IPS DF 4.7 (cell line): ENCODE results near the gene YEATS2.
"Not testable (repeated sequence)": the region's sequence is repeated elsewhere in the genome, so short reads cannot be mapped to it uniquely, and the experiment has no call there.

ENCODE experiments used
- DNase-seq: peaks from one replicate; pipeline ENCODE4 v3.0.0-alpha.2; 2013; ENCODE audit warnings: low spot score; ENCODE audit errors: extremely low read depth

Gene YEATS2

DNA sequence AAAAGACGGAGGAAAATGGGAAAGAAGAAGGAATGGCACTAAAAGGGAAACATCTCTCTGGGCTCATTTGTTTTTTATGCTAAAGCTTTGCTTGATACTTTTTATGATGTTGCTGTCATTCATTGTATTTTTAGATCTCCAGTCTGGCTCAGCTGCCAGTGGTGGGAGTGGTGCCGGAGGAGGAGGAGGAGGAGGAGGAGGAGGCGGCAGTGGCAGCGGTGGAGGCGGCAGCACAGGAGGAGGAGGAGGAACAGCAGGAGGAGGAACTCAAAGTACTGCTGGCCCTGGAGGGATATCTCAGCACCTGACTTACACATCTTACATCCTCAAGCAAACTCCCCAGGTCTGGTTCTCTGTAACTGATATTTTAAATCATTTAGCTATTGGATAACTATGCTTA, 78.2 kb downstream of the YEATS2 start:
- DNase-seq: no peak

DNA sequence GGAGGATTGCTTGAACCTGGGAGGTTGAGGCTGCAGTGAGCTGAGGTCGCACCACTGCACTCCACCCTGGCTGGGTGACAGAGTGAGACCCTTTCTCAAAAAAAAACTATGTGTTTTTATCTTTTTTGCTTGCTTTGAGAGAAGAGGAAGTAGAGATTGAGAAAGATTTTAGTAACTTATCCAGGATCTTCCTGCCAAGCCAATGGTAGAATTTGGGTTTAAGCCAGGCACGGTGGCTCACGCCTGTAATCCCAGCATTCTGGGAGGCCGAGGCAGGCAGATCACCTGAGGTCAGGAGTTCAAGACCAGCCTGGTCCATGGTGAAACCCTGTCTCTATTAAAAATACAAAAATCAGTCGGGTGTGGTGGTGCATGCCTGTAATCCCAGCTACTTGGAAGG, 78.9 kb downstream of the YEATS2 start:
- not testable (repeated sequence) for DNase-seq

DNA sequence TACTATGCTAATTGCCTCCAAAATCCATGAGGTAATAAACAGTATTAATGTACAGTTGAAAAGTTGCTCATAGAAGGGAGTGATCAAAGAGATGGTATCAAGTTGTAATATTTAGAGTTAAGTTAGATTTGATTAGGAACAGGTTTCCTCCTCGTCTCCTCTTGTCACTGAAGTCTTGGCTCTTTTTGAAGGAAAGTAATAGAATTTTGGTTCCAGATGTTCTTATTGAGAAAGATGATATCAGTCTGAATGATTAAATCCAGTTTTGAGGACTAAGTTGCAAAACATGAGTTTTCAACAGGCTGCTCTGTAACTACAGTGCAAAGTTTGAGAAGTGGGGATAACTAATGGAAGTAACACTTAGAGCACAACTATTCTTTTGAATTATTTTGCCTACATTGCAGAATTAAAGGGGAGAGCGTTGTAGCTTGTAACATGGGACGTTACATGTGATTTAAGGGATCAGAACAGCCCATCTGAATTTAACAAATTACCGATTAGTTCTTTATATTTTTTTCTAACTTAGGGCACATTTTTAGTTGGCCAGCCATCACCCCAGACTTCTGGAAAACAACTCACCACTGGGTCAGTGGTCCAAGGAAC, 79.5 kb downstream of the YEATS2 start:
- no peak for DNase-seq

DNA sequence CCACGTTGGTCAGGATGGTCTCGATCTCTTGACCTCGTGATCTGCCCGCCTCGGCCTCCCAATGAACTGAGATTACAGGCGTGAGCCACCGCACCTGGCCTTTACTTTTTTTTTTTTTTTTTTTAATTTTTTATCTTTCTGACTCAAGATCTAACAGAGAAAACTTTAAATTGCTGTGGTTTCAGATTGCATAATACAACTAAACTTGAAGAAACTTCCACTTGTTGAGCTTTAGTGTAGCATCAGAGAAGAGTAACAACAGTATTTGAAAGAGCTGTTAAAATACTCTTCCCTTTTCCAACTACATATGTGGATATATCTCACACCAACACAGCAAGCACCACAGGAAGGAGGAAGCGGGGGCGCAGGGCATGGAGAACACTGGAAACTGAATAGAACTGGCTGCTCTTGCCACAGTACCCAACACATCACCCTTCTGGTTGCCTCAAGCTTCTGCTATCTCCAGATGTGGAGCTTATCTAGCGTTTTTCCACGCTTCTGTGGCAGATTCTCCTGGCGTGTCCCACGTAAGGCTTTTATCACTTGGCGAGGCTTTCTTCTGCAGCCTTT, 82.4 kb downstream of the YEATS2 start:
- DNase-seq: no peak

DNA sequence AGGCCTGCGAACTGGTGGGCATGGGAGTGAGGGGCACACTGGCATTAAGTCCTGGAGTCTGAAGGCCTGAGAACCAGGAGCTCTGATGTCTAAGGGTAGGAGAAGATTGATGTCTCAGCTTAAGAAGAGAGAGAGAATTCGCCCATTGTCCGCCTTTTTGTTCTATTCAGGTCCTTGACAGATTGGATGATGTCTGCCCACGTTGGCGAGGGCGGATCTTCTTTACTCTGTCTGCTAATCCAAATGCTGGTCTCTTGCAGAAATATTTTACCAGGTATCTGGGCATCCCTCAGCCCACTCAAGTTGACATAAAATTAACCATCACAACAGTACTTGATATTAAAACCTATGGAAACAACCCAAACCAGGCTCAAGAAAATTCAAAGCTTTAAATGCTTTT, 83.6 kb downstream of the YEATS2 start:
- DNase-seq: no peak

GRCh38 chr3:183782576-183783276, 85.1 kb downstream of the YEATS2 start:
- no peak for DNase-seq

DNA sequence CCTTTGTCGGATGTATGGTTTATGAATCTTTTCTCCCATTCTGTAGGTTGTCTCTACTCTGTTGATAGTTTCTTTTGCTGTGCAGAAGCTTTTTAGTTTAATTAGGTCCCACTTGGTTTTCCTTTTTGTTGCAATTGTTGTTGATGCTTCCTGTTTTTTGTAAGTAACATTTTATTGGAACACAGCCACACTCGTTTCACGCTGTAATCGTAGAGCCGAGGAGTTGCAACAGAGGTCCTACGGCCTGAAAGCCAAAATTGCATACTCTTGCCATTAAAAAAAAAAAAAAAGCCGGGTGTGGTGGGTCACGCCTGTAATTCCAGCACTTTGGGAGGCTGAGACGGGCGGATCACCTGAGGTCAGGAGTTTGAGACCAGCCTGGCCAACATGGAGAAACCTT, 86.9 kb downstream of the YEATS2 start:
- not testable (repeated sequence) for DNase-seq

GRCh38 chr3:183789826-183790225, 92.2 kb downstream of the YEATS2 start:
- no peak for DNase-seq

DNA sequence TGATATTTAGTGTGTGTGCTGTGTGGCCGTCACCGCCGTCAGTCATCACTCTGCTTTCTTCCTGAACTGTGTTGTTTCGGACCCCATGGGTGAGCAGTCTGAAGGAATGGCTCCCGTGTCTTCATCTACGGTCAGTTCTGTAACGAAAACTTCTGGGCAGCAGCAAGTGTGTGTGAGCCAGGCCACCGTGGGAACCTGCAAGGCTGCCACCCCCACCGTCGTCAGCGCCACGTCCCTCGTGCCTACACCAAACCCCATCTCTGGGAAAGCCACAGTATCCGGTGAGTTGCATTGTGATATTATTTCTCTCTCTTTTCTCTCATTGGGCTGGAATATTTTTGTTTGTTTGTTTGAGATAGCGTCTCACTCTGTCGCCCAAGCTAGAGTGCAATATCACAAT, 93.1 kb downstream of the YEATS2 start:
- no peak for DNase-seq

DNA sequence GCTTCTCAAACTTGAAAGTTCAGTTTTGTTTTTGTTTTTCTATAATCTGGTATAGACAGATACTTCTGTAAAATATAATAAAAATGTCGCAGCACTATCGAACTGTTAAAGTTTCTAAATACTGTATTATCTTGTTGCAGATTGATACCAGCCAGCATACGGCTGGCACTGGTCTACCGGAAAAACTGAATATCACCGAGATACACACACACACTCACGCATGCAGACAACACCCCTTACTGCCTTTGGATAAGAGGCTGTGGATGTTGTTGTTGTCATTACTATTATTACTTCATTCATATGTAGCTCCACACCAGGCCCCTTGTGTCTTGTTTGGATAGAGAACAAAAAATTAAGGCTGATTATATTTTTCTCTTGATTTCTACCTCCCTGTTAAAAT, 95.4 kb downstream of the YEATS2 start:
- no peak for DNase-seq

DNA sequence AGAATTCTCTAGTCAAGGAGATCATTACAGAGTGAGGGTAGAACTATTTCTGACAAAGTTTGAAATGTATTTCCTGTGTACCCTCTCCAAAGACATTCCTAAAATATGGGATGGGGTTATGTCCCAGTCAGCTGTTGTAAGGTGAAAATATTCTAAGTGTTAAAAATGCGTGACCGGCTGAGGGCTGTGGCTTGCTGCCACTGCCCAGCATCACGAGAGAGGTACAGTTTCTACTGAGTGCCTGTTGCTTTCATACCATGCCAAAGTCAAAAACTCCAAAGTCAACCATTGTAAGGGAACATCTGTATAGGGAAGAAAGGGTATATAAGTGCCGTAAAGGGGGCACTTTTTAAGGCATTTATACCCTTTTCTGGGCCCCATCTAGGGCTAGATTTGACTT, 96.9 kb downstream of the YEATS2 start:
- DNase-seq: no peak

DNA sequence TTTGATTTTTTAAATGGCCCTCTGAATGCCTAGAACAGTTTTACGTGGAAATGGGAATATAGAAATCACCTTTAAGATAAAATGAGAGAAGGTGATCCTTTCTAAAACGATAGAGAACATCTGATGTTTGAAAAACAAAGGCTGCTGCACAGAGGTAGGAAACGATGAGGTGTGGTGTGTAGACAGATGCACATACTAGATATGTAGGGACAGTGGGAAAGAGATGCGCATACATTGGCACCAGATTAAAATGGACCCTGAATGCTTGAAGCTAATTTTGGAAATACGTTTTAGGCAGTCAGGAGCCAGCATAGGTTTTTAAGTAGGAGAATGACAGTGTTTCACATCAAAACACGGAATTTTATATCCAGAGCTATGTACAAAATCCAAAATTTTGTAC, 98.8 kb downstream of the YEATS2 start:
- no peak for DNase-seq

- DNase-seq: no peak
Observed at GRCh38 chr3:183797996-183798395, 100.4 kb downstream of the YEATS2 start.

DNA sequence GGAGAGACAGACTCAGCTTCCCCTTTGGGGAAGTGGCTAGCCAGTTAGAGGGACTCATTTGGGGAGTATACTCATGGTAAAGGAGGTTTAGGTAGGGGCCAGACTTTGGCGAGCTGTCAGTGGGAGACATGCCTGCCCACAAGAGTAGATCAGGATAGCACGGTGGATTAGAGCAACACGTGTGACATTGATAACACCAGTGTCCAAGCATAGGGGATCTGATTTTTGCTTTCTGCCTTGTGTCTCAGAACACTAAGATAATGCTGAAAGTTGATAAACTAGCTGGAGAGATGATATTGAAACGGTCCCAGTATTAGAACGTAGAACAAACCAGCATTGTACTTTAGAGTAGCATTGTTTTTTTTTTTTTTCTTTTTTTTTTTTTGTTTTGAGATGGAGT, 101.9 kb downstream of the YEATS2 start:
- no peak for DNase-seq

- no peak for DNase-seq
Observed at GRCh38 chr3:183800243-183800863, 102.8 kb downstream of the YEATS2 start.

DNA sequence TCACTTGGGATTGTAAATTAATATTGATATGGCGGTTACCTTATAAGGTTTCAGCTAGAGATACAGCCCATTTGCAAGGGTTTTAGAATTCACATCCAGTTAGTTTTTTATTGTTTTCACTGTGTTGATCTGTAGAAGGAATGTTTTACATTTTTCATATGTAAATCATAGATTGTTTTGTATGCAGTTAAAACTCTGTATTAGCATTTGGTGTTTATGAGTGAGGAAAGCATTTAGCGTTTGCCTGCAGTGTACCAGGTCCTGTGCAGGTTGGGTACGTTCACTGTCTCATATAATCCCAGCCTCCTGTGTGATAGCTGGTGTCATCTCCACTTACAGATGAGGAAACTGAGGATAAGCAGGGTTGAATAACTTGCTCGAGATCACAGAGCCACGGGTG, 104.0 kb downstream of the YEATS2 start:
- no peak for DNase-seq

- DNase-seq: no peak
Observed at GRCh38 chr3:183802989-183803388, 105.4 kb downstream of the YEATS2 start.

DNA sequence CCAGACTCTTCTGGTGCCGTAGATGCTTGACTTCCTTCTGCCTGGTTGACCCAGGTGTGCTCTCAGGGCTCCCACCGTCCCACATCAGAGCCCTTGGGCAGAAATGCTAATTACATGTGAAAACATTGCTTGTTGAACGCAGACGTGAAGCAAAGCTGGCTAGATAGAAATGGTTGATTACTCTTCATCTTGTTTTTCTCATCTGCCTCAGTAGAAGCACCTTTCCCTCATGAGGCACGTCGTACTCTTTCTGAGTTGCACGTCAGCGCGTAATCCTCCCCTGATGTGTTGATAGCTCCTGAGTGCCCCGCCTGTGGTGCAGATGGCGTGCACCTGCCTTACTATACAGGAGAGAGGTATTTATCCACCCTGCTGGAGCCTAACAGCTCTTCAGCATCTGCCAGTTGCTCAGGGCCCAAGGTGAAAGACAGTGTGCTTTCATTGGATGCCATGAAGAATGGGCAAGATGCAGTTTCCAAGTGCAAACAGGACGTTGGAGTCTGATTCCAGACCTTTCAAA, 109.7 kb downstream of the YEATS2 start:
- DNase-seq: no peak

DNA sequence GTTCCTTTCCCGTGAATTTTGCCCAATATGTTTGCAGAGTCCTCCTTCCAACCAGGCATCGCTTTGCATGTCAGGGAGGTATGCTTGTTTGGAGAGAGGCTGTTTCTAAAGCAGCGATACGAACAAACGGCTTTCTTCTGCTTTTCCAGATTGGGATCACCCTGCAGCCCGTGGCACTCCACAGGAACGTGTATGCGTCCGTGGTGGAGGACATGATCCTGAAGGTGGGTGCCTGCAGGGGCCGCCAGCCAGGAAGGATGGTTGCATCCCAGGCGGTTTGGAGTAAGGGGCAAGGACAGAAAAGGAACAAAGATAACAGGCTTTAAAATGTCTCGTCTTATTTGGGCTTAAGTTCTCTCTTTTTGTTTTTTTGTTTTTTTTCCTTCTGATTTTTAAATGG, 110.3 kb downstream of the YEATS2 start:
- no peak for DNase-seq

- DNase-seq: no peak
Observed at GRCh38 chr3:183808355-183808754, 110.8 kb downstream of the YEATS2 start.

DNA sequence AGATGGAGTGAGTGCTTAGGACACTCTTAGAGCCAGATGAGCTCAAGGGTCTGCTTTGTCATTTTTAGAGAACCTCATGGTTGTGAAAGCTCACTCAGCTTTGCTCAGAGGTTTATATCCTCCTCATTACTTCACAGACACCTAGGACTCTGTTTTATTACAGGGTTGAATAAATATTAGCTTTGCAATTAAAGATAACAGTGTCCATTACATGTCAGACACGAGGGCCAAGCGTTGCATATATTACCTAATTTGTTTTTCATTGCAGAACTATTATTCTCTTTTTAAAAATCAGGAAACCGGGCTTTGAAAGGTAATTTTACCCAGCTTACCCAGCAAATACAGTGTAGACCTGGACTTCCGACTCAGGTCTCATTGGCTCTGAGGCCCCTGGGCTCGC, 111.7 kb downstream of the YEATS2 start:
- no peak for DNase-seq
